HG02981 (cell line): Measurements from ENCODE around the gene USP21.

Experiments used
- ATAC-seq: cut with Tn5 transposase; IDR thresholded peaks from one replicate; pipeline ENCODE4 v1.9.1; 2021; ENCODE audit warnings: mild to moderate bottlenecking, moderate library complexity; ENCODE audit not compliant: unreplicated experiment

Gene USP21

DNA sequence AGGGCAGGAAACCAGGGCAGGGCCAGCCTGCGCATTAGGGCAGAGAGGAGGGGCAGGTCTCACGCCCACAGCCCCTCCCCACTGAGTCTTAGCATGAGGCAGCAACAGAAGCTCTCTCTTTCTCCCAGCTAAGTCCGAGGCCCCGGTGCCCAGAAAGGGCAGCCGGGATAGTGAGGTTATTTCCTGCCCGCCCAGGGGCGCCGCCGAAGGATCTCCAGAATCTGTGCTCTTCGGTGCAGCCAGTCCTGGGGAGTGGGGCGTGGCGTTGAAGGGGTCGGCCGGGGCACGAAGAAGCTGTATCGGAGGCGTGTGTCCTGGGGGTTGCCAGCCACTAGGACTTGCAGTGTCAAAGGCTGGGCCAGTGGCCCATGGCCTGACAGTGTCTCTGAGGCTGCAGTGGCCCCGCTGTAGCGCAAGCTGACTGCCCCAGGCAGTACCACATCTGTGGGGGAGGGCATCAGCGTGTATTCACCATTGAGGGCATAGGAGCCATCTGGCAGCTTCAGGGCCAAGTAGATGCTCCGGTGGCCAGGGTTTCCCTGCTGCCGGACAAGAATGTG is 31.7 kb downstream of the USP21 start:
- no peak for ATAC-seq

DNA sequence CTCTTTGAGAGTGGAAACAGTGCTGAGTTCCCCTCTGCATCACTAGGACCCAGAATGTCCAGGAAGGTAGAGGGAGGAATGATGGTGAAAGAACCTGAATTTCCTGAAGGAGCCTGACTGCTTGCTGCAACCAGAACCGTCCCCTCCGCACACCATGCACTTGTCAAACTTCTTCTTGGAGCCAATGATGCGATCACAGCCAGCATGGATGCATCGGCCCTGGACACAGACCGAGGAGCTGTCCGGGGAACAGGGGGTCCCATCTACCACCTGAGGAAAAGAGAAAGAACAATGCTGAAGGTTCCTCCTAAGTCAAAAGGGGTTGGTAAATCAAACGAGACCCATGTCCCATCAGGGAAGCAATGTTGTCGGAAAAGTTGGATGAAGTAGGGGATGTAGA is 32.7 kb downstream of the USP21 start:
- no peak for ATAC-seq

DNA sequence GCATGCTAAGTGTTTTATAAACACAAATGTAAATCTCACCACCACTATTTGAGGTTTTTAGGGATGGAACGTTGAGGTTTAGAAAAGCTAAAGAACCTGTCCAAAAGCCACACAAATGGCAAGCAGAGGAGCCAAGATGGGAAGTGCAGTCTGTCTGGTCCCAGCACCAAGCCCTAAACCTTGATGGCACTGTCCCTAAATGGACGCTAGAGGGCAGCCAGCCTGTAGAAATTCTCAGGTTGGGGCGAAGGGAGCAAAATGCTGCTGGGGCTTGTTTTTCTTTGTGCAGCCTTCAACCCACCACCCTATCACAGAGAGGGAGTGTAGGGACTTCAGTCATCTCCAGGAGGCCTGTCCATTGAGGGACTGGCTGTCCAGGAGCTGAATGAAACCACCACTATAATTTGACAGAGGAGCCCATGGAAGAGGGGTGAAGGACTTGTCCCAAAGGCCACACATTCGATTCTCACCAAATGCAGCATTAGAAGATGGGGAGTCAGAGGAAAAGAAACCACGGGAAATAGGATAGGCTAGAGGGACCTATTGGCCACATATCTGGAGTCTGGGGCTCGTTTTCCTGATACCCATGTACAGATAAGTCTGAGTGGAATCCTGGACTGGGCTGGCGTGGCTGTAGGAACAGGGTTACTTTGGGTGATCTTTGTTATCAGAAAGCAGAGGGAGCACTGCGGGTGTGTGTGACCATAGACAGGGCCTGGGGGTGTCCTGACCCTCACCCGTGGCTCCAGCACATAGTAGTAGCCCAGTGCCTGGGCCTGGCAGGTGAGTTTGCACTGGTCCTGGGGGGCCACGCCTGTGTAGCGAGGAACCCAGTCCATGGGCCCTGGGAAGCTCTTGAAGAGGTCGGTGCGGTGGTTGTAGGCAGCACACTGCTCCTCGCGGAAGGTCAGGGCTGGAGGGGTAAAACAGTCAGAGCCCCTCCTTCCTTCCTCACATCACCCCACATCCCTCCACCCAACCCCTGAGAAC is 33.5 kb downstream of the USP21 start:
- peak; percentile 74 for ATAC-seq

DNA sequence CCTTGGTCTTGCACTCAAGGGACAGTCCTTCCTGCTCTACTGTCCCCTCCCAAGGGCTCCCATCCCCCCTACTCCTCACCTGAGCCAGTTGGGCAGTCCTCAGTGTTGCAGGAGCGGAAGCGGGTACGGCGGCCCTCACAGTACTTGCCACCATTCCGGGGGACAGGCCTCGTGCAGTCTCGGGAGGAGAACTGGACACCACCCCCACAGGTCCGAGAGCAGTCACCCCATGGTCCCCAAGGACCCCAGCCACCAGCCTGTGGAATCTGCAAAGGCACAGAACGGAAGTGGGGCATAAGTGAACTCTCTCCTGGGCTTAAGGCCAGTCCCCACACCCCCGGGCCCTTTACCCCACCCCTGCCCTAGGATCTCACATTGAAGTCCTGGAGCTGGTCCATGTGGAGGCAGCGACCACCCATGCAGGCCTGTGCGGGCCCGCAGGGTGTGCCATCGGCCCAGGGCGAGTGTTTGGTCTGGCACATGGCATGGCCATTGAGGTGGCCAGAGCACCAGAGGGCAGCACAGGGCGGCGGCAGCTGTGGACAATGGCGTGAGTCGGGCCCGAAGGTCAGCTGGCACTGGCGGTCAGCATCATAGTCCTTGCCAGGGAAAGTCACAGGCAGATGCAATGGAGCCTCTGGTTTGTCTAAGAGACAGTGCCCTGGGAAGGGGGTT is 34.4 kb downstream of the USP21 start:
- ATAC-seq: no peak

DNA sequence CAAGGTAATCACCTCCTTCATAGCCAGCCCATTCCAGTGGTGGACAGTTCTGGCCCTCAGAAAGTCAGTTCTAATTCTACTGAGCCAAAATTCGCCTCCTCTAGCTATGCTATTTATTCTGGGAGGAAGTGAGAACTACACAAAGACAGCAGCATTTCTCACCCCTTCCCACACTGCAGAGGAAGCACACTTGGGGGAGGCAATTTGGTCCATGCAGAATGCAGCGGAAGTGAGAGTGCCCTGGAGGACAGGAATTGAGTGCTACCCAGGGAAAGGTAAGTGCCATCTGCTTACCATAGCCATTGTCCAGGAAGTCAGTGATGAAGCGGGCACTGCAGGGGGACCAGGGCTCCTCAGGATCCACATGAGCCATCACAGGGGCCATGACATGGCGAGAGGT is 35.9 kb downstream of the USP21 start:
- no peak for ATAC-seq

DNA sequence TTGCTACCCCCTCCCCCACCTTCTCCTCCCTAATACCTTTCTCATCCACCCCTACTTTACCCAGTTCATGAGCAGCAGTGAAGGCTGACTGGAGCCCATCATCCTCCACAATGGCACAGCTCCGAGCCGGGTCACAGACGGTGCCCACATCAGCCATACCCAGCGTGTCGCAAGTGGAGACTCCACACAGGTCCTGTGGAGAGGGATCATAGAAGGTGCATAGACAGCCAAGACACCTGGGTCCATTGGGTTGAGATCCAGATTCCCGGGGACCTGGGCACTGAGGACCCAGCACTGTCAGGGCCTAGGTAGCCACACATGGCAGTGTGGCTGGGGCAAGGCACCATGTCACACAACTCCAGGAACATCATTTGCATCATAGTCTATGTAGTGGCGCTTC is 36.8 kb downstream of the USP21 start:
- no peak for ATAC-seq

DNA sequence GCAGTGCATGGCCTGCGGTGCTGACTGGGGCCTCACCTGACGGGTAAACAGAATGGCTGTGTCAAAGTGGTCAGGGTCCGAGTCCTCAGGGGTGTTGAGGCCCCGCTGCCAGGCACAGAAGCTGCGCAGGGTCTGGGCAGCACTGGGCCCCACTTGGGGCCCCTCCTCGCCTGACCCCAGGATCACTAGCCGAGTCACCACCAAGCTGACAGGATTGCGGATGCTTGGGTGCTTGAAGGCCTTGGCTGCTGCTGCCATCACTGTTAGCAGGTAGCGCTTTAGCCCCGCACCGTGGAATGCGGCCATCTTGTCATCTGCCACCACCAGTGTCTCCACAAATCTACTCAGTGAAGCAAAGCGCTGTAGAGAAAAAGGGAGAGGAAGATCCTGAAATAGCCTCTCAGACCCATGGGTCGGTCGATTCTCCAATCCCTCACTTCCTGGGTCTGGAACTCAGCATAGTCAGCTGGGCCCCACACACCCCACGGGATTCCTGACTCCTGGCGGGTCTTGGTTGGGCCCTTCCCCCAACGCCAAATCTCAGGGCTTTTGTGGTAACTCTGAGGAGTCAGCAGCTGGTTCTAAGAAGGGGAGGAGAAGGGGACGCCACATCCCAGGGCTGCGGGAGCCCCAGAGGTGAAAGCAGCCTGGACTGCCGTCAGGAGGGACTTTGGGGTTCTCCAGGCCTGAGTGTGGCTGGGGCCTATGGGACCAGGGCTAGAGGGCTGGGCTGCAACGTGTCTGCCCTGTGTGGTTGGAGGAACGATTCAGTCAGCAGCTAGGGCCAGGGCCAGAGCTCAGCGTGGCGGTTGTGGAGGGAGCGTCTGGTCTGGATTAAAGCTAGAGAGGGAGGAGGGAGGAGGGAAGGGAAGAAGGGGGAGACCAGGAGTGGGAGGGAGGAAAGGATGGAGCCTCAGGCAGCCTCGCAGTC is 37.5 kb downstream of the USP21 start:
- no peak for ATAC-seq

DNA sequence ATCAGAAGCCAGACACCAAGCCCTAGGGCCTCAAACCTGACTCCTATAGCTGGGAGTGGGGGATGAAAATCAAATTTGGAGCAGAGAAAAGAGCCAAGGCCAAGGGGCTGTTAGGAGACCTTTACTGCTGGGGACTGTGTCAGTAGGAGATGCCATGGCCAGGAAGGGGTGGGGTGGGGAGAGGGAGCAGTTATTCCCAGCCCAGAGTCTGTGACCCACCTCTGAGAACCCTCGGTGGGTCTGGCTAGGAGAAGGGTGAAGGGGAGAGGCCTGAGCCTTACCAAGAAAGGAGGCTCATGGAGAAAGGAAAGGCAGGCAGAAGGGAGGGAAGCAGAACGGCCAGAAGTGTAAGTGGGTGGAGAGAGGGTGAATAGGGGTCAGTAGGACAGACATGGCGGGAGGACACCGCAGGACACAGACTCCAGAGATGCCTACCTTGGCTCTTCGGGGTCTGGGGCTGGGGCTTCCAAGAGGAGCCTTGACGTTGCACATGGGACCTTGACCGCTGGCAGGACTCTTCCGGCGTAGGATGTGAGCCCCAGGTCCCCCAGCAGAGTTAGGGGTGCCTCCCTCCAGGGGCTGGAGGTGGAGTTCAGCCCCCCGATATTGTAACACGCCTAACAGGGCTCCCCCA is 38.4 kb downstream of the USP21 start:
- ATAC-seq: no peak

DNA sequence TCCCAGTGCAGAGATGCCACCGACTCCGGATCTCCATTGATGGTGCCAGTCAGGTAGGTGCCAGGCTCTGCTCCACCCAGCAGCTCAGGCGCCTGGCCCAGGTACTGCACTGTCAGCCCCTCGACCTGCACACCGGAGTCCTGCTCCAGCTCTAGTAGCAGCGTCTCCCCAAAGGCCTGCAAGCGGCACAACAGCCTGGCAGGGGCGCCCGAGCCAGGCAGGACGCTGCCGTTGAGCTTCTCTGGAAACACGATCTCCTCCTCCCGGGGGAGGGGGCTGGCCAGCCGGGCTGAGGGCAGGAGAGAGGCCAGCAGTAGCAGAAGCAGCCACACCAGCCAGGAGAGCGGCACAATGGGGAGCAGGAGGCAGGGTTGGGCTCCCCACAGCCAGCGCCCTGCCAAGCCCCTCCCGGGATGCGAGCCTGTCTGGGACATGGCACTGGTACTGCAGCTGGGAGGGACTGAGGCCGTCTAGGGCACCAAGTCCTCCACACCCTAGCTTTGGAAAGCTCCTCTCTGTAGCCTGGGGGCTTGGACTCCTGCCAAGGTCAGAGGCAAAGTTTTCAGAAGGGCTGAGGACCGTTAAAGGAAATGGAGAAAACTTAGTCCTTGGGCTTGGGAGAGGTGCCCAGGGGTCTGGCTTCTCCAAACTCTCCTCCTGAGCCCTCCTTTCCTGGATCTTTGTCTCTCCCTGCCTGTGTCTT is 39.0 kb downstream of the USP21 start:
- no peak for ATAC-seq

DNA sequence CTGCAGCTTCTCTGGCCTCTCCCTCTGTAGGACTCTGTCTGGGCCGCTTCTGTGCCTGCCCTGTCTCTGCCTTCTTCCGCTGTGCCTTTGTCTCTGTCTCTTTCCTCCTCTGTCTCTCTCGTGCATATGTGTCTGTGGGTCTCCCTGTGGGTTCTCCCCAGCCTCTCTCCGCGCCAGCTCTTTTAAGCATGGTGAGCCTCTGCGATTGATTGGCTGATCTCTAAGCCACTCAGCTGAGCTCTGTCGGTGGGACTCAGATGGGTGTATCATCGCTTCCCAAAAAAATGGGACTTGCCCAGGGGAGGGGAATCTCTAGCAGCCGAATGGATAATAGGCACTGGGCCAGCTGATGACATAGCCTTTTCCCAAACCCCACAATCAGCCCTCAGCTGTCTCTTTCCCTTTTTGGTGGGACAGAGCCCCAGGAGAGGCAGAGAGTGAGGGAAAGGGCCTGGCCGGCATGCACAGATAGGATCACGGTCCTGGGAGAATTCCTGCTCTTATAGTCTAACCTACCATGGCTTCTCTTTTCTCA is 39.7 kb downstream of the USP21 start, which contains the start of gene ADAMTS4:
Gene ADAMTS4, minus strand, starts transcription at position 158 of the 535 bp plus-strand sequence. CDS start 427 bp downstream, outside the sequence.
- ATAC-seq: no peak

DNA sequence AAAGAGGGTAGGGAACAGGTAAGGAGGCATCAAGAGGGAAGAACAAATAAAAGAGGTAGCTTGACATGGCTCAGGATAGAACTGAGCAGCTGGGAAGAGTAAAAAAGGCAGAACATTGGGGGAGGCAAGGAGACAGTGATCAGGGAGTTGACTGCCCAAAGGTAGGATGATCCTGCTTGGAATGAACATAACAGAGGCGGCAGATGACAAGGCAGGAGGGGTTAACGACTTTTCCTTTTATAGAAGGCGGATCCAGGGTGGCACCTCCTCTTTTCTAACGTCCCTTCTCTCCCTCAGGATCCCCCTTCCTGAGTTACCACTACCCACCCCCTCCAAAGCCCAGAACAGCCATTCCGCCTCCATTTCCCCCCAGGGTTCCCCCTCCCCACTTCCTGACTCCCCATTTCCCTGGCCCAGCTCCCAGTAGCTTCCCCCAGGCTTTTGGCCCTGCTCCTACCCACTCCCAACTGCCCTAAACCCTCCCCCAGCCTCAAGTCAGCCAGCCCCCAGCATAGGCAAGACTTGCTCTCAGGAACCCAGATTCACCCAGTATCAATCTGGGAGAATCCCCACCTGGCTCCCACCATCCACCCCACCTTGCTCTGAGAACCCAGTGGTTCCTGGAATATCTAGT is 40.3 kb downstream of the USP21 start:
- no peak for ATAC-seq

DNA sequence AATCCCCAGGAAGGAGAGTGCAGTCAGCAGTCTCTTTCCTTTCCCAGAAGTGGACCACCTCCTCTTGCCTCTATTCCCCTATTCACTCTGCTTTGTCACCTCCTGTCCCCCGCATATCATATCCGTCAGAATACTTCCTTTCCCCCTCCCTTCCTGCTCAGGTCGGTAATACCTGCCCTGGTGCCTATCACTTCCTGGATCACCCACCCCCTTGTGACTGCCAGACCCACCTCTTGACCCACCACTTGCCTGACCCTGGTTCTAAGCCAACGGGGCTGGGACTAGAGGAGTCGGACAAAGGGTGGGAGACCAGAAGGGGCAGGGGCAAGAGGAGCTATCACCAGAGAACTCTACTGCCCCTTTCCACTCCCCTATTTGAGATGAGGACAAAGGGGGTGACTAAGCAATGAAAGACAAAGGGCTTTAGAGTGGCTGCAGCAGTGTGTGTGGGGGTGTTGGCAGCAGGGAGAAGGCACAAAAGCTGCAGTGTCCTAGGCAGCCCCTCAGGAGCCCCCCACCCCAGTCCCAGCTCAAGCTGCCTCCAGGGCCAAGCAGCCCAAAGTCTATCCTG is 41.2 kb downstream of the USP21 start:
- ATAC-seq: no peak

DNA sequence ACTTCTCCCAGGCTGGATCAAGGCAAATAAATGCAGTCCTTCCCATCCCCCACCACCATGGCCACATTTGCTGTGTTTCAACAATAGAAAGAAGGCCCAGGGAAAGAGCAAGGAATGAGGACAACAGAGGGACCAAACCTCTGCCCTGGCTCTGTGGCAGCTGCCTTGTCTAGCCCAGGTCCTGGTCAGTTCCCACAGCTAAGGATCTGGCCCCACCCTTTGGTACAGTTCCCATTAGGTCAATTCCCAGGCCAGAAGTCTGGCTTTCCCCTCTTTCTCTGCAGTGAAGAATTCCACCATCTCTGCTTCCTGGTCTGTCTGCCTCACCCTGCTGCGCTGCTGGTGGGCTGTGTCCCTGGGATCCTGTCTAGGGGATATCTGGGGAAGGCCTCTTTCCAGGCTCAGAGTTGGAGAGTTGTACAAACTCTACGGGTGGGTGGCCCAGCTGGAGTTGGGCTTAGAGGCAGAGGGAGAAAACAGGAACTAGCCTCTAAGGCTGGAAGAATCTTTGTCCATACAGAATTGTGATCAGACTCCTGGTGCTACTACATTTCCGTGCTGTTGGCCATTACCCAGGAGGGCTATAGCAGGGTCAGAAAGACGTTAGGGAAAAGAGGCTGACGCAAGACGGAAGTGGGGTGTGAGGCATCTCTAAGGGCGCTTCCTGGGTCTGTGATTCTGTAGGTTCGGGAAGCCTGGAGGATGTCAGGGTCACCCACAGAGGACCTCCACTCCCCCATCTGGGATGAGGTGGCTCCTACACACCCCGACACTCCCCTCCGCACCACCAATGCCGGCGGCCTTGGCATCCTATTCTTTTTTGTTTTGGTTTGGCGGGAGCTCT is 41.9 kb downstream of the USP21 start:
- no peak for ATAC-seq

DNA sequence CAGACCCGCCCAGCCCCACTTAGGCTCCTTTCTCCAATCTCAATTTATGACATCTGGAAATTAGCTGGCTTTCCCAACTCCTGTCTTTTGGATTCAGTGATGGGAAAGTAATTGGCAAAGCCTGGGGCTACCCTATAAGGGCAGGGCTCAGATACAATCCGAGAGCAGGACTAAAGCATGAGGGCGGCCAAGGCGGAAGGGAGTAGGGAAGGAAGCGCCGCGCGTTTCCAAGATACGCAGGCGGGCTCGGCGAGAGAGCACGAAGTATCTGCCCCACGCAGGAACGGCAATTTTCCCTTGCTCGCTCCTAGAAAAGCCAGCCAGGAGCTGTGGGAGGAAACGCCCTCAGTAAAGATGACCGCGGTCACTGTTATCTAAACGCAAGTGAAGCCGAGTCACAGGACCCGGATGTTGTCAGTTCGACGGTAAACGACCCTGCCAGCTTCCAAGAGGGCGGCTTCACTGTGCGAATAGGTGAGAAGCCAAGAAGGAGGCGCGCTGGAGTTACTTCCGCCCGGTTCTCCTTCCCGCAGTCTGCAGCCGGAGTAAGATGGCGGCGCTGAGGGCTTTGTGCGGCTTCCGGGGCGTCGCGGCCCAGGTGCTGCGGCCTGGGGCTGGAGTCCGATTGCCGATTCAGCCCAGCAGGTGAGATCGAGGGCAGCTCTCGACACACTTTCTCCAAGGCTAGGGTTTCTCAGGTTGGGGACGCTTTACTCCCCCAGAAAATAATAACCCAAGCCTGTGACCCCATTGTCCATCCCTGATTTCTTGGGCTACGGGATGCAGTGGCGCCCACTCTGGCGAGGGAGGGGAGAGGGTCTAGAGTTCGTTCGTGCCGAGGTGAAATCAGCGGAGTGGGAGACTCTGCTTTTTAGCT is 42.8 kb downstream of the USP21 start, which contains the start of gene NDUFS2:
Gene NDUFS2, plus strand, starts transcription at position 532 of the 877 bp plus-strand sequence. Its CDS starts 19 bp downstream, at position 551.
- peak; percentile 97 for ATAC-seq

DNA sequence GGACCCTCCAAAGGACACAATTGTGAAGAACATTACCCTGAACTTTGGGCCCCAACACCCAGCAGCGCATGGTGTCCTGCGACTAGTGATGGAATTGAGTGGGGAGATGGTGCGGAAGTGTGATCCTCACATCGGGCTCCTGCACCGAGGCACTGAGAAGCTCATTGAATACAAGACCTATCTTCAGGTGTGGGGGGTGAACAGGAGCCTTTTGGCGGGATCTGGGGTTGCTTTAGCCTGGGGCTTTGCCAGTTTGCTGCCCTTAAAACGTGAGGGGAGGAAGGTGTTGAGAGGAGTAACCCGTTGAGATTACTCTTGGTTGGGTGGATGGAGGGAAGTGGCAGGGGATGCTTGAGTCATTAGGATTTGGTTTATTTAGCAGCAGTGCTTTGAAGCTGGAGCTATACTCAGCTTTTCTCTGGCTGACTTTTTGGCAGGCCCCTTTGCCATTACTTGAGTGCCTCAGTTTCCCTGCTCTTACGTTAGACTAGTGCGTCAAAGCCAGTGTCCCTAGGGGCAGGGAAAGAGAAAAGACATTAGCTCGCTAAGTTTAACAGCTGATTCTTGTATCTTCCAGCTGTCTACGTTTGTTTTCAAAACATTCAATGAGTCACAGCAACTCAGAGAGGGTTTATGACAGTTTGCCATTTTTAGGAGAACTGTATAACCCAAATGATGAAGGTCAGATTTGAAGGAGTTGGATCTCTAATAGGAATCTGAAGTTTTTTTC is 47.3 kb downstream of the USP21 start:
- no peak for ATAC-seq

DNA sequence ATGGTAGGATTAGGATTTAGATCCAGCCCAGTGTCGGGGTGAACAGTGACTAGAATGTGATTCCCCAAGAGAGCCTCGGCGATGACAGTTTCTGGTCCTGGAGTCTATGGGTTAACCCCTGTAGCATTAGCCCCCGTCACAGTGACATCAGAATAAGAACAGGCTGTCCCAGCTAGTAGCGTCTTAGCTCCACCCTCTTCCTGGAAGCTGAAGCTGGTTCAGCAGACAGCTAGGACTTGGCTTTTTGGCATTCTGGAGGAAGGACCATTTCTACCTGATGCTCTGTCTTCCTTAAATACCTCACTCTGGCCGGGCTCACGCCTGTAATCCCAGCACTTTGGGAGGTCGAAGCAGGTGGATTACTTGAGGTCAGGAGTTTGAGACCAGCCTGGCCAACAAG is 47.9 kb downstream of the USP21 start:
- no peak for ATAC-seq
